HG02588 (cell line): ENCODE measurements around the gene GIPC2.
A peak's percentile ranks its signal among the peaks of the same experiment; 100 is the strongest.

Experiments
- ATAC-seq: cut with Tn5 transposase; IDR thresholded peaks from one replicate; pipeline ENCODE4 v1.9.1; 2021; ENCODE audit warnings: mild to moderate bottlenecking, moderate library complexity; ENCODE audit not compliant: unreplicated experiment

The GIPC2 gene

DNA sequence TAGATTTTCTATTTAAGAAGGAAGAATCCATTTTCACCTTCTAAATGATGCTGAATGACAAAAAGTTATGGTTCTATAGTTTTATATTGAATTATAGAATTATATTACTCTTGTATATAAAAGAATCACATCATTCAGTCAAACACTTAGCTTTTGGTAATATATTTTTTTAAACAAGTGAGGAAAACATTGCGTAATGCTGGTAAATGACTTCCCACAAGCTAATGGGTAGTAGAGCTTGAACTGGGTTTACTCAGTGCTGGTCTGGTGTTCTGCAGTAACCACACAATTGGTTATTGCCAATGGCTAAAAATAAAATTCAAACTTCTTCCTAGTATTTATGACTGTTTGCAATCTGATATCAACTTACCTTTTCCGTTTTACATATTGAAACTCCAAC is 10.6 kb upstream of the GIPC2 start:
- ATAC-seq: no peak

DNA sequence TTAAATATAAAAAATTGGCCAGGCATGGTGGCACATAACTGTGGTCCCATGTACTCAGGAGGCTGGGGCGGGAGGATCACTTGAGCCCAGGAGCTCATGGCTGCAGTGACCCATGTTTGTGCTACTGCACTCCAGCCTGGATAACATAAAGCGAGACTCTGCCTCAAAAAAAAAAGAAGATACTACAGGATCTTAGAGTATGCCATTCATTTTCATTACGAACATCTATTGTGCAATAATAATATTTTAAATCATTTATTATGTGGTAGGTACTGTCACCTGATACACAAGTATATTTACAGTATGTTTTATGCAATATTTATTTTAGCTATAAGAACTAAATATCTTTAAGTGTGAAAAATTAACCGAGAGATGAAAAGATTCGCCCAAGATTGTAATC is 9.3 kb upstream of the GIPC2 start:
- ATAC-seq: no peak

- ATAC-seq: no peak
Observed at GRCh38 chr1:78038071-78038470, 7.7 kb upstream of the GIPC2 start.

GRCh38 chr1:78038491-78038939 is 7.3 kb upstream of the GIPC2 start:
- ATAC-seq: no peak

GRCh38 chr1:78040484-78041089 is 5.2 kb upstream of the GIPC2 start:
- no peak for ATAC-seq

DNA sequence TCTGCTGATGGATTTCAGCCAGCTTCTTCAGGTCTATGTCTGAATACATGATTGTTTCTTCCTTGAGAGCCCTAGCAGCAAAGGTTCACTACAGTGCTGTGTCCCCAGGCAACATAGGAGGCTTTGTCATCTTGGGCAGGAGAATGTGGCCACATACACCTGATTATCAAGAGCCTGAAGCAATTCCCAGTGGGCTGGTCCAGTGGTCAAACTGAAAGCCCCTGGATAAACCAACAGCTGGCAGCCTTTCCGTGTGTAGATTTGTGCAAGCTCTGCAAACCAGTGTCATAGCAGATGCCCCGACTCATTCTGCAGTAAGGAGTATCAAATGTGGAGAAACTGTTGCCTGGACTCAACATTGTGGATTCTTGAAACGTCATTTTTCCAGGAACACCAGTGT is 2.3 kb upstream of the GIPC2 start:
- ATAC-seq: no peak

DNA sequence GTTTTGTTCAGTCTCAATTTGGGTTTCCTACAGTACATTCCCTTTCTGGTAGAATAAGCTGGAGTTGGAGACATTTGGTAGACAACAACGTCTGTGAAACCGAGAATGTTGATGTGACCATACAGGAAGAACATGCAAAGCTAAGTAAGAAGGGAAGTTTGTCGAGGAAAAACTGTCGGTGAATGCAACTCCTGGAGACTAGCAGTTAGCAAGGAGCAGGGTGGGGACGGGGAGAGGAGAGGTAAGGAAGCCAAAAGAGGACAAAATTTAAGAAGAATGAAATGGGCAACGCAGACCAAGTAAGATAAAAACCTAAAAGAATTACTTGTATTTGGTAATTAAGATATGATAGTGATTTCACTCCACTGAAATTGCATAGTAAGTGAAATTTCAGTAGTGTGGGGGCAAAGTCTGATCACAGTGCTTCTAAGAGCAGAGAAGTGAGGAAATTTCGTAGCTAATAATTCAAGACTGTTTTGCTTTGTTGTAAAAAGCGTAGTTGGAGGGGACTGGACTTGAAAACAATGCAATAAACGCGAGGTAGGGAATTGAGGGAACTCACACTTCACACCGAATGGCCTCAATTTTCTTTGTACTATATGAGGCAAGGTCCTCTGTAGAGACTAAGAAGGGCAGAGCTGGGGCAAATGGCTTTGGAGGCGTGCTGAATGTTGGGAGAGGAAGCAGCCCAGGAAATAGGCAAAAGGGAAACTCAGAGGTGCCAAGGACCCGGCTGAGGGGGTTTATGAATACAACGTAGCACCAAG is 787 bp upstream of the GIPC2 start:
- ATAC-seq: no peak

DNA sequence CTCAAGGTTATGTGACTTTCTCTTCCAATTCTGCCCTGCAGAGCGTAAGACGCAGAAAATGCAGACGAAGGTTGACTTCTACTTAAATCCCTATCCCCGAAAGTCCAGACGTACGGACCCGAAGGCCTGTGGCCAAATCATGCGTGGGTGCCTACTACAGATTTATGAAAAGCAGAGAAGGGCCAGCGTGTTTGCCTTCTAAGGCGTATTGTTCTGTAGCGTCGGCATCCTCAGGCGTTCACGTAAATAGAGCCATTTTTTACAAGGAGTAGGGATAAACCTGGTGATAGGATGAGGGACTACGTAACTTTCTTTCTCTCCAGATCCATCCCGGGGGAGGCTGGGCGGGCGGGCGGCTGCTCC is 222 bp upstream of the GIPC2 start:
- ATAC-seq: no peak

DNA sequence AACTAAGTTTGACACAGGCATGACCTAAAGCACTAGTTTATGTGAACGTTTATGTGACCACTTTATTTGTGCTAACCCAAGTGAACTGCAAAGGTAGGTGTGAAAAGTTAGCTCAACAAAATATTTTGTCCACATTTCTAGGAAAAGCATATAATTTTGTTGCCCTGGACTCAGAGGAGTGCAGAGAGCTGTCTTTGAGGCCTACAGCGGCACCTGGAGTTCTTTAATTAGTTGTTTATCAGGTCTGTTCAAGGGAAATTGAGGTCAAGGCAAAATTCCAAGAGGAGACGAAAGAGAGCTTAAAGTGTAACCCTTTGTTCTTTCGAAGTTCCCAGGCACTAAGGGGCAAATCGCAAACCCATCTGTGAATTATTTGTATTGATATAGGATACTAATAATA is 1.3 kb downstream of the GIPC2 start:
- ATAC-seq: no peak

- no peak for ATAC-seq
Observed at GRCh38 chr1:78047631-78048030, 1.9 kb downstream of the GIPC2 start.

- no peak for ATAC-seq
Observed at GRCh38 chr1:78048446-78048845, 2.7 kb downstream of the GIPC2 start.

GRCh38 chr1:78049396-78049795 is 3.6 kb downstream of the GIPC2 start:
- no peak for ATAC-seq

DNA sequence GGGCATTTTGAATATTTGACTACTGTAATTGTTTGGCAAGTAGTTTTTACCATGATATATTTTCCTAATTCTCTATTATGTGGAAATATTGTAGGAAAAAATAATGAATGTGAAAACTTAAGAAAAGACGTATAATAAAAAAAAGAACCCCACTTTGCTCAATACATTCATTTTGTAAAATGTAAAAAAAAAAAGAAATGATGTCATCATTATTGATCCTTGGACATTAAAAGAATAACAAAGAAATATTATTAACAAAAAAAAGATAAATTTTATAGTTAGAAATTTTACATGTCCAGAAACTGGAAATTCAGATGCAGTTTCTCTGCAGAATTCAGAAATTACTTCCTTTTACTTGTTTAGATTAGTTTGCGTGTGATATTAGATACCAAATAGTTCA is 5.2 kb downstream of the GIPC2 start:
- no peak for ATAC-seq

DNA sequence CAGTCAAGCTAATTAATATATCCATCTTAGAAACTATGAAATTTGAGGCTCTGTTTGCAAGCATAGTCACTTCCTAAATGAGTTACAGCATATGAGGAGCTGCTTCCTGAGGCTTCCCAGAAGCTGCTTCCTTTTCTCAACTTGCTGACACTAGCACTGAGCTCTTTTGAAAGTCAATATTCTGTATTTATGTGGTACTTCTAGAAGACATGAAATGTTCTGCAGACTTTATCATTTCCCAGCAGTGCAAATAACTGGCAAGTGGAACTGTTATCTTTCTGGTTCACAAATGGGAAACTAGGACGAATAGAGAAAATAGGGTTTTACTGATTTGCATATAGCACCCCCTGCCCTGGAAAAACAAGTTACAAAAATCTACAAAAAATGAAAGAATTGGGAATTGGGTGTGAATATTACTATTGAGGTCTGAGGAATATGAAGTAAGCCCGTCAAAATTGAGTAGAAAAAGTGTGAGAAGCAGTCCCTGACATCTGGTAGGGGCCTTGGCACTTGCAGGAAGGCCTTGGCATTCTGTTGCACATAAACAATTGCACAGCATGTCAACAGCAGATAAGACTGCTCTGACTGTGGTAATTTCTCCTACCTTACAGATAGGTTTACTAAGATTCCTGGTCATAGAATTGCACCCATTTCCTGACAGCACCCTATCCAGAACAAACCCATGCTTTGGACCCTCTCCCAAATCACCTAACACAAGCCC is 7.1 kb downstream of the GIPC2 start:
- ATAC-seq: no peak

DNA sequence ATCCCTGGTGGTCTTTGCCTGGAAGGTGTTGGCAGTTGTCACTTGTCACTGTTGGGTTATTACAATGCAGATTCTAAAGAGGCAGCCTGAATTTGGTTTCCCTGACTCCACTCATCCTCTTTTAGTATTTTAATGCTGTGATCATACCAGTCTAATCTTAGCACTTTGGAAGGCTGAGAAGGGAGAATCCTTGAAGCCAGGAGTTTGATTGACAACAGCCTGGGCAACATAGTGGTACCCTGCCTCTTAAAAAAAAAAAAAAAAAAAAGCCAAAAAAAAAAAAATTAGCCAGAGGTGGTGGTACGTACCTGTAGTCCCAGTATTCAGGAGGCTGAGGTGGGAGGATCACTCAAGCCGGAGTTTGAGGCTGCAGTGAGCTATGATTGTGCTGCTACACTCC is 7.7 kb downstream of the GIPC2 start:
- no peak for ATAC-seq

DNA sequence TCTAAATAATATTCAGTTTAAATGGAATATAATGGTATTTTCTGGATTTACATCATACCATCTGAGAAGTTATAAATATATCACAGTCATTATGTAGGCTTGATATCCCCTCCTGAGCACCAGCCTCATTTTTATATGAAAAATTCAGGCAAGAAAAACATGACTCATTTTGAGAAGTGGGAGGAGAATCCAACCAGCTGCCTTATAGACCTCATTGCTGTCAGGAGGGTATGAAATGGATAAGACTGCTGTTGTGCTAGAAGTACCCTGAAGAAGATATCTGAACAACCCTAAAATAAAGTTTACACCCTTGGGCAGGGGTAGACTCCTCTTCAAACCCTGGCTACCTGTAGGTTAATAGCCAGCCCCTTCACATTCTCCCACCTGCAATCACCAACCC is 8.8 kb downstream of the GIPC2 start:
- ATAC-seq: no peak

GRCh38 chr1:78054972-78055371 is 9.2 kb downstream of the GIPC2 start:
- no peak for ATAC-seq

- no peak for ATAC-seq
Observed at GRCh38 chr1:78055565-78056132, 9.9 kb downstream of the GIPC2 start.

- no peak for ATAC-seq
Observed at GRCh38 chr1:78058670-78059069, 12.9 kb downstream of the GIPC2 start.

- peak; percentile 84 for ATAC-seq
Observed at GRCh38 chr1:78060857-78061563, 15.2 kb downstream of the GIPC2 start.

GRCh38 chr1:78061825-78062523 is 16.2 kb downstream of the GIPC2 start:
- ATAC-seq: no peak
